Ascending aorta (tissue), 2 donors: ENCODE measurements around the gene MLLT3. TPM values are rescaled to one million over a fixed set of nuclear protein-coding genes. Genes with fewer than 3 reads are reported as not detected.
A peak's percentile ranks its signal among the peaks of the same experiment; 100 is the strongest.
"Not testable (repeated sequence)": the region's sequence is repeated elsewhere in the genome, so short reads cannot be mapped to it uniquely, and the experiment has no call there.

ENCODE experiments used
- DNase-seq, 2 donors: peaks; one replicate each; pipeline ENCODE4 v3.0.0-alpha.2; 2019; ENCODE audit warnings: low spot score in 2 of 2
- H3K27ac ChIP-seq, 2 donors: fragments of 200-600 bp; sonication (generic); one replicate each; pipeline ENCODE4 v1.5.1; 2016 to 2017; ENCODE audit warnings: mild to moderate bottlenecking in 1 of 2
- H3K27me3 ChIP-seq: fragments of 200-600 bp; sonication (generic); one replicate; pipeline ENCODE4 v1.5.1; 2017
- H3K36me3 ChIP-seq, 2 donors: fragments of 200-600 bp; sonication (generic); one replicate each; pipeline ENCODE4 v1.5.1; 2016
- H3K4me1 ChIP-seq, 2 donors: fragments of 200-600 bp; sonication (generic); one replicate each; pipeline ENCODE4 v1.5.1; 2016 to 2017; ENCODE audit warnings: mild to moderate bottlenecking in 1 of 2
- H3K4me3 ChIP-seq, 2 donors: fragments of 200-600 bp; sonication (generic); one replicate each; pipeline ENCODE4 v1.5.1; 2016 to 2017; ENCODE audit warnings: mild to moderate bottlenecking in 1 of 2
- H3K9me3 ChIP-seq, 2 donors: fragments of 200-600 bp; sonication (generic); one replicate each; pipeline ENCODE4 v1.5.1; 2016
- CTCF ChIP-seq, 3 experiments: fragments of 200-600 bp in 2 of 3; fragments of 450-650 bp in 1 of 3; sonication (generic) in 2 of 3; IDR thresholded peaks; one replicate each; pipeline ENCODE4 v1.5.1; 2016 to 2019; ENCODE audit warnings: antibody characterized with exemption in 3 of 3, mild to moderate bottlenecking in 1 of 3, moderate library complexity in 1 of 3
- intact Hi-C: fragments of 100-400 bp; cut with DNase I; formaldehyde crosslinking; loops from one replicate; pipeline ENCODE4 v1.15.1; 2023
- total RNA-seq: library from RNA; depleted of rRNA; stranded (reverse); fragments of >200 nt; gene quantifications from one replicate; pipeline ENCODE4 v1.1.0, GENCODE V29; 2016

MLLT3 gene
- total RNA-seq, 1 donor from 2014 or later = 16.8 TPM

DNA sequence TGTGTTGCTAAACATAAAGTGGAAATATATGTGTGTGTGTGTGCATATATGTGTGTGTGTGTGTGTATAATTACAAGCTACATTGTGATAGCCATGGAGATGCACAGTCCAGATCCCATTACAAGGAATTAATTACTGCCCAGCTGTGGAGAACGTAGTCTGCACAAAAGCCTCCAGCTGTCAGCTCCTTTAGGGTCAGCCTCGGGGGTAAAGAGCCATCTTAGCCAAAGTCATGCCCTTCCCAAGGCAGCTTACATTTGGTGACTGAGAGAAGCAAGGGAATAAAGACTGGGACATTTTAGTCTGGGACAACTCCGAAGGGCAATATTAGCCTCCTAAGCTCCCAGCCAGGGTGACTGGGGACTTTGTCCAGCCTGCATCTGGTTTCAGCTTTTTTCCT, 39.9 kb upstream of the MLLT3 start:
- Histone ChIP-seq H3K27me3 (no peaks in the 10 kb centered on the region), H3K36me3 (no peaks in the 10 kb centered on the region), H3K9me3 (no peaks in the 10 kb centered on the region), H3K4me1 (no peaks in the 10 kb centered on the region), H3K4me3 (no peak overlapping the region), H3K27ac (no peak overlapping the region)
- TF ChIP-seq CTCF (IDR thresholded peaks at IDR 0.05) = no peak
- DNase-seq = no peak
- intact Hi-C loops = no loop called here

DNA sequence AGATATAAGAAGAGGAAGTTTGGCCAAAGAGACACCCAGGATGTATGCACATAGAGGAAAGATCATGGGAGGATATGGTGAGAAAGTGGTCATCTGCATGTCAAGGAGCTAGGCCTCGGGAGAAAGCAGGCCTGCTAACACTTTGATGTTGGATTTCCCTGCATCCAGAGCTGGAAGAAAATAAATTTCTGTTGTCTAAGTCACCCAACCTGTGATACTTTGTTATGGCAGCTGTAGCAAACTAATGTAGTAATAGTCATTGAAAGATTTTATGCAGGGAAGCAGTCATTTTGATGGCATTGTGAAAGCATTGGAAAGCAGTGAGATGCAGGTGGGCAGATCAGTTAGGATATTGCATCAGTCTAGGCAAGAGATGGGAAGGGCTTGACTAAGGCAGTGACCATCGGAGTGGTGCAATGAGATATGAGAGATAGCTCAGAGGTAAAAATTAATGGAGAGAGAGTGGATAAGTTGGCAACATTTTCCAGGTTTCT, 37.2 kb upstream of the MLLT3 start:
- H3K9me3 ChIP-seq = no peaks in the 10 kb centered on the region

GRCh38 chr9:20658677-20659473, 36.6 kb upstream of the MLLT3 start:
- no peak for TF ChIP-seq CTCF (IDR thresholded peaks at IDR 0.05)
- no peaks in the 10 kb centered on the region for H3K4me1 ChIP-seq
- intact Hi-C loops = no loop called here
- H3K9me3 ChIP-seq = no peaks in the 10 kb centered on the region
- no peaks in the 10 kb centered on the region for H3K36me3 ChIP-seq
- peak overlapping the region; percentile 43 to 55 for H3K4me3 ChIP-seq
- H3K27ac ChIP-seq = no peak overlapping the region
- no peak for DNase-seq
- H3K27me3 ChIP-seq = no peaks in the 10 kb centered on the region

More for the DNA sequence above, 37.2 kb upstream of the MLLT3 start:
- Histone ChIP-seq H3K27me3 (no peaks in the 10 kb centered on the region), H3K27ac (no peak overlapping the region), H3K4me1 (no peaks in the 10 kb centered on the region), H3K4me3 (no peak overlapping the region), H3K36me3 (no peaks in the 10 kb centered on the region)
- intact Hi-C loops = no loop called here
- DNase-seq = no peak
- no peak for TF ChIP-seq CTCF (IDR thresholded peaks at IDR 0.05)

GRCh38 chr9:20658246-20658667, 36.0 kb upstream of the MLLT3 start:
- peak overlapping the region; percentile 43 to 55 for H3K4me3 ChIP-seq
- intact Hi-C loops, H3K4me1 ChIP-seq, H3K9me3 ChIP-seq, H3K27me3 ChIP-seq, H3K36me3 ChIP-seq, H3K27ac ChIP-seq, DNase-seq: not testable (repeated sequence)

GRCh38 chr9:20651939-20652338, 29.6 kb upstream of the MLLT3 start:
- intact Hi-C loops = no loop called here

More at GRCh38 chr9:20651939-20652338, 29.6 kb upstream of the MLLT3 start:
- H3K27me3 ChIP-seq = no peaks in the 10 kb centered on the region
- no peaks in the 10 kb centered on the region for H3K4me1 ChIP-seq
- TF ChIP-seq CTCF (IDR thresholded peaks at IDR 0.05) = no peak
- no peak overlapping the region for H3K4me3 ChIP-seq
- H3K36me3 ChIP-seq = no peaks in the 10 kb centered on the region
- H3K27ac ChIP-seq = no peak overlapping the region
- DNase-seq = no peak
- no peaks in the 10 kb centered on the region for H3K9me3 ChIP-seq
